ENCODE data around the gene TENT4B.

DNA sequence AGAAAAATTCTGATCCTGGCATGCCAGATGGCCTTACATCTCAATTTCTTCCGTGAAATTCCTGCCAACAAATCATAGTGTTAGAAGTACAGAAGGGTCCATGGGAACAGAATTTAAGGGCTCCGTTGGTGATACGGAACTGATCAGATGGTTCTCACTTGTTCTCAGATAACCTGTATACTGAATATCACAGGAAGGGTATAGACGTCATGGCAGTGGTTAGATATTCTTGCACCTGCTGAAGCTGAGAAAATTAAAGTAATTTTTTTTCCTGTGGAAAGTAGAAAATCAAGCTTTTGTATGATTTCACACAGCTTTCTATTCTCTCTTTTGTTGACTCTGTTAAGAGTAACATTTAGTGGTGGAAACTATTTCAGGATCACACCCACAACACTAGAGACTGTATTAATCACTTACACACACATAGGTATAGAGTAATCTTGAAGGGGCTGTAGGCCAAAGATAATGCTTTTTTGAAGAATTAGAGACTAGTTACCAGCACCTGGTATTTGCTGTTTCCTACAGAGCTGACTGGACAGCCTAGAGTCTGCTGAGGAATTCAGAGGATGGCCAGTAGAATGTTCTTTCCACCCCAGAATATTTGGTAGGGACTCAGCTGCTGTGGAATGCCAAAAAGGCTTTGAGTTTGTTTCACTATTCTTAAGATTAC is 7.5 kb downstream of the TENT4B start:
- TF ChIP-seq, protein P1, sequence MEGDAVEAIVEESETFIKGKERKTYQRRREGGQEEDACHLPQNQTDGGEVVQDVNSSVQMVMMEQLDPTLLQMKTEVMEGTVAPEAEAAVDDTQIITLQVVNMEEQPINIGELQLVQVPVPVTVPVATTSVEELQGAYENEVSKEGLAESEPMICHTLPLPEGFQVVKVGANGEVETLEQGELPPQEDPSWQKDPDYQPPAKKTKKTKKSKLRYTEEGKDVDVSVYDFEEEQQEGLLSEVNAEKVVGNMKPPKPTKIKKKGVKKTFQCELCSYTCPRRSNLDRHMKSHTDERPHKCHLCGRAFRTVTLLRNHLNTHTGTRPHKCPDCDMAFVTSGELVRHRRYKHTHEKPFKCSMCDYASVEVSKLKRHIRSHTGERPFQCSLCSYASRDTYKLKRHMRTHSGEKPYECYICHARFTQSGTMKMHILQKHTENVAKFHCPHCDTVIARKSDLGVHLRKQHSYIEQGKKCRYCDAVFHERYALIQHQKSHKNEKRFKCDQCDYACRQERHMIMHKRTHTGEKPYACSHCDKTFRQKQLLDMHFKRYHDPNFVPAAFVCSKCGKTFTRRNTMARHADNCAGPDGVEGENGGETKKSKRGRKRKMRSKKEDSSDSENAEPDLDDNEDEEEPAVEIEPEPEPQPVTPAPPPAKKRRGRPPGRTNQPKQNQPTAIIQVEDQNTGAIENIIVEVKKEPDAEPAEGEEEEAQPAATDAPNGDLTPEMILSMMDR (IDR thresholded peaks at IDR 0.05; ENCODE audit: low read depth, low read length, poor library complexity, severe bottlenecking), result no peak
- TF ChIP-seq EZH2phosphoT487 (IDR thresholded peaks at IDR 0.05; ENCODE audit: borderline replicate concordance, low read length), result no peak
